MCF 10A (cell line): ENCODE measurements around the gene TMEM214. TPM values are rescaled to one million over a fixed set of nuclear protein-coding genes. Genes with fewer than 3 reads are reported as not detected.

ENCODE experiments used
- BruUV-seq: library from RNA; stranded (reverse); fragments of 400-500 nt; replicated peaks from 2 replicates; lab custom pipeline; 2021; lab: Mats Ljungman, UMichigan
- CTCF ChIA-PET: fragments of 300-600 bp; sonication (Branson Sonifier 250); formaldehyde crosslinking; extraction: SDS; loops from one replicate; lab custom pipeline; 2021; ENCODE audit warnings: antibody characterized with exemption, inconsistent platforms; lab: Yijun Ruan, JAX
- POLR2A ChIA-PET: fragments of 300-600, 350-650 bp; sonication (Branson Sonifier 250); formaldehyde crosslinking; extraction: SDS; loops from one replicate; lab custom pipeline; 2020; ENCODE audit warnings: antibody characterized with exemption, inconsistent platforms; lab: Yijun Ruan, JAX
- DNase-seq: peaks from one replicate; pipeline ENCODE4 v3.0.0-alpha.2; 2018; ENCODE audit not compliant: unreplicated experiment
- H3K27ac Mint-ChIP-seq: one replicate; pipeline ENCODE4 v1.8.0; 2022; ENCODE audit warnings: mild to moderate bottlenecking, low read depth, mixed read lengths; ENCODE audit not compliant: unreplicated experiment
- H3K27me3 Mint-ChIP-seq: one replicate; pipeline ENCODE4 v1.8.0; 2022; ENCODE audit warnings: mixed read lengths; ENCODE audit not compliant: insufficient read depth, unreplicated experiment
- H3K36me3 Mint-ChIP-seq: one replicate; pipeline ENCODE4 v1.8.0; 2022; ENCODE audit warnings: mild to moderate bottlenecking, moderate library complexity, mixed read lengths; ENCODE audit not compliant: insufficient read depth, unreplicated experiment
- H3K4me1 Mint-ChIP-seq: one replicate; pipeline ENCODE4 v1.8.0; 2022; ENCODE audit warnings: mixed read lengths; ENCODE audit not compliant: insufficient read depth, unreplicated experiment
- H3K4me3 Mint-ChIP-seq: one replicate; pipeline ENCODE4 v1.8.0; 2022; ENCODE audit warnings: mild to moderate bottlenecking, moderate library complexity, mixed read lengths; ENCODE audit not compliant: unreplicated experiment
- H3K9me3 Mint-ChIP-seq: one replicate; pipeline ENCODE4 v1.8.0; 2022; ENCODE audit warnings: mixed read lengths; ENCODE audit not compliant: unreplicated experiment
- intact Hi-C: fragments of 100-400 bp; cut with micrococcal nuclease; formaldehyde crosslinking; loops from 2 replicates; pipeline ENCODE4 v1.14.1; 2022
- total RNA-seq: library from RNA; stranded (reverse); gene quantifications from 2 replicates; pipeline ENCODE4 v1.2.3, GENCODE V29; 2022
- TF ChIP-seq, protein P1 (sequence below): fragments of 200-600 bp; IDR thresholded peaks from one replicate; pipeline ENCODE4 v1.8.0; 2022; ENCODE audit warnings: antibody characterized with exemption, mild to moderate bottlenecking; ENCODE audit not compliant: unreplicated experiment

Gene TMEM214
- total RNA-seq, 1 experiment from 2014 or later: 118 TPM

DNA sequence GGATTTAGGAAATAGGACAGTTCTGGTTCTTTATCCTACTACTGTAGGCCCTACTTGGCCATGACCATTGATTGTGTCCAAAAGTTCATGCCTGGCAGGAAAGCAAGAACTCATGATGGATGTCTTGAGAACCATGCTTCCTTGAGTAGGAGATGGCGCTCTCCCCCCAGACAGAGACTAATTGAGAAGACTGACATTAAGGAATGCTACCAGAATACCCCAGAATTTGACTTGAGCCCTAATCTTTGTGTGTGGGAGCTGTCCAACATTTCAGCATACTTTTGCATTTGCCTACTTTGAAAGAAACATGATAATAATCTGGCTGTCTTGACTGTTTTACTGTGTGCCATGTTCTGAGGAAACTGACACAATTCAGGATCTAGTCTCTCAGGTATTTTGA is 39.0 kb upstream of the TMEM214 start:
- intact Hi-C loops: no loop called here
- no peaks in the 10 kb centered on the region for H3K27me3 Mint-ChIP-seq
- H3K9me3 Mint-ChIP-seq: no peaks in the 10 kb centered on the region
- peak; percentile 18 for DNase-seq
- POLR2A ChIA-PET: interaction anchor here (1.8 kb wide), 1 partner anchor 11 kb away, joined by 5 read pairs; no protein-coding TSS in a partner anchor
- peaks cover 3% of the 10 kb centered on the region for H3K4me1 Mint-ChIP-seq
- H3K4me3 Mint-ChIP-seq: no peak overlapping the region
- TF ChIP-seq, protein P1, sequence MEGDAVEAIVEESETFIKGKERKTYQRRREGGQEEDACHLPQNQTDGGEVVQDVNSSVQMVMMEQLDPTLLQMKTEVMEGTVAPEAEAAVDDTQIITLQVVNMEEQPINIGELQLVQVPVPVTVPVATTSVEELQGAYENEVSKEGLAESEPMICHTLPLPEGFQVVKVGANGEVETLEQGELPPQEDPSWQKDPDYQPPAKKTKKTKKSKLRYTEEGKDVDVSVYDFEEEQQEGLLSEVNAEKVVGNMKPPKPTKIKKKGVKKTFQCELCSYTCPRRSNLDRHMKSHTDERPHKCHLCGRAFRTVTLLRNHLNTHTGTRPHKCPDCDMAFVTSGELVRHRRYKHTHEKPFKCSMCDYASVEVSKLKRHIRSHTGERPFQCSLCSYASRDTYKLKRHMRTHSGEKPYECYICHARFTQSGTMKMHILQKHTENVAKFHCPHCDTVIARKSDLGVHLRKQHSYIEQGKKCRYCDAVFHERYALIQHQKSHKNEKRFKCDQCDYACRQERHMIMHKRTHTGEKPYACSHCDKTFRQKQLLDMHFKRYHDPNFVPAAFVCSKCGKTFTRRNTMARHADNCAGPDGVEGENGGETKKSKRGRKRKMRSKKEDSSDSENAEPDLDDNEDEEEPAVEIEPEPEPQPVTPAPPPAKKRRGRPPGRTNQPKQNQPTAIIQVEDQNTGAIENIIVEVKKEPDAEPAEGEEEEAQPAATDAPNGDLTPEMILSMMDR: no peak
- CTCF ChIA-PET: interaction anchor here (1.6 kb wide), 1 partner anchor 32 kb away, joined by 5 read pairs; no protein-coding TSS in a partner anchor
- no peak overlapping the region for H3K27ac Mint-ChIP-seq
- BruUV-seq: no TSS peak
- no peaks in the 10 kb centered on the region for H3K36me3 Mint-ChIP-seq

DNA sequence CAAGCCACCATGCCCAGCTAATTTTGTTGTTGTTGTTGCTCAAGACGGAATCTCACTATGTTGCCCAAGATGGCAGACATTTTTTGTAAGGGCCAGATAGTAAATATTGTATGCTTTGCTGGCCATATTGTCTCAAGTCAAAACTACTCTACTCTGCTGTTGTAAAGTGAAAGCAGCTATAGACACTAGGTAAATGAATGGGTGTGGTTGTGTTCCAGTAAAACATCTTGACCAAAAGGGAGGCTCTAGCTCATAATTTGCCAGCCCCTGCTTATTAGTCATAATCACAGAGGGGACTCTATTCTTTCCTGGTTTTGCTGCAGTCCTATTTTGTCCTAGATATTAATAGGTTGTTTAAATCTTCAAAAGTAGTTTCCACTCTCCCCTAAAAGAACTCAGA is 37.8 kb upstream of the TMEM214 start:
- DNase-seq: no peak
- TF ChIP-seq, protein P1: no peak
- intact Hi-C loops: no loop called here
- no peaks in the 10 kb centered on the region for H3K9me3 Mint-ChIP-seq
- ChIA-PET POLR2A (interaction anchor here (1.2 kb wide), 1 partner anchor 10 kb away, joined by 3 read pairs; no protein-coding TSS in a partner anchor), CTCF (interaction anchor here (0.6 to 1.2 kb wide), 3 partner anchors 16 to 23 kb away, joined by 3 to 7 read pairs (median 4); no protein-coding TSS in a partner anchor)
- H3K27me3 Mint-ChIP-seq: no peaks in the 10 kb centered on the region
- no peak overlapping the region for H3K4me3 Mint-ChIP-seq
- no peaks in the 10 kb centered on the region for H3K4me1 Mint-ChIP-seq
- no peak overlapping the region for H3K27ac Mint-ChIP-seq
- BruUV-seq: no TSS peak
- H3K36me3 Mint-ChIP-seq: no peaks in the 10 kb centered on the region

DNA sequence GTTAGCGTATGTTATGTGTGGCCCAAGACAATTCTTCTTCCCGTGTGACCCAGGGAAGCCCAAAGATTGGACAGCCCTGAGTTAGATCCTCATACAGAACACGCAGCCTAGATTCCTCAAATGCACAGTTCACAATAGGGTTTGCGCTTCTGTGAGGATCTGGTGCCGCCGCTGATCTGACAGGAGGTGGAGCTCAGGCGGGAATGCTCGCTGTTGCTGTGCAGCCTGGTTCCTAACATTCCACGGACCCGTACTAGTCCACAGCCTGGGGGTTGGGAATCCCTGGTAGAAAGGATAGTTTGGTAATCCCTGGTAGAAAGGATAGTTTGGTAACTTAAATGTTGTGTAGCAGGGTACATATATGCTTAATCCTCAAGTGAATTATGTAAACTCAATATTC is 35.4 kb upstream of the TMEM214 start:
- Mint-ChIP-seq H3K4me1 (peaks cover 6% of the 10 kb centered on the region), H3K36me3 (no peaks in the 10 kb centered on the region), H3K4me3 (no peak overlapping the region), H3K27ac (no peak overlapping the region), H3K27me3 (no peaks in the 10 kb centered on the region), H3K9me3 (no peaks in the 10 kb centered on the region)
- DNase-seq: no peak
- CTCF ChIA-PET: interaction anchor here (0.7 to 1.6 kb wide), 3 partner anchors 13 to 36 kb away, joined by 3 to 6 read pairs (median 5); no protein-coding TSS in a partner anchor
- TF ChIP-seq, protein P1: no peak
- intact Hi-C loops: no loop called here
- POLR2A ChIA-PET: interaction anchor here (0.6 to 2.0 kb wide), 3 partner anchors 13 to 45 kb away, joined by 3 to 6 read pairs (median 3); no protein-coding TSS in a partner anchor
- BruUV-seq: no TSS peak

DNA sequence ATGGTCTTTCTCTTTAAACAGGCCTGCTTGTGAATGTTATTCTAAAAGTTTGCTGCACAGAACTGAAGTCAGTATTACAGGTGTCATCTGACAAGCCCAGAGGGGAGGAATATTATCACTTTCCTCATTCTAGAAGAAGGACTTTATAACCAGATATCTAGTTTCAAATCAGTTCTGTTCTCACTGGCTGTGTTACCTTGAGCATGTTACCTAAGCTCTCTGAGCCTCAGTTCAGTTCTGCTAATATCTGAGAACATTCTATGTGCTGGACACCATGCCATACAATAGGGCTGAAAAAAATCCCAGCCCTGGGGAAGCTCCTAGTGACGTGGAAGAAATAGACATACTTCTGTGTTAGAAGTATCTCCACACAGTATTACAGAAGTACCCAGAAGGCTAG is 34.4 kb upstream of the TMEM214 start:
- Mint-ChIP-seq H3K4me3 (no peak overlapping the region), H3K27ac (no peak overlapping the region), H3K36me3 (no peaks in the 10 kb centered on the region), H3K27me3 (no peaks in the 10 kb centered on the region), H3K4me1 (peaks cover 6% of the 10 kb centered on the region), H3K9me3 (no peaks in the 10 kb centered on the region)
- ChIA-PET CTCF (interaction anchor here (0.7 to 1.6 kb wide), 6 partner anchors 14 to 56 kb away, joined by 3 to 6 read pairs (median 3); no protein-coding TSS in a partner anchor), POLR2A (interaction anchor here (2.0 kb wide), 1 partner anchor 12 kb away, joined by 6 read pairs; no protein-coding TSS in a partner anchor)
- TF ChIP-seq, protein P1: no peak
- no TSS peak for BruUV-seq
- no peak for DNase-seq
- intact Hi-C loops: no loop called here
